ENCODE results near the gene SMAD4.

SMAD4 gene

GRCh38 chr18:51064256-51064655, 34.2 kb downstream of the SMAD4 start:
- no peak for TF ChIP-seq CTCF (IDR thresholded peaks at IDR 0.05; ENCODE audit: extremely low read depth, insufficient read depth, missing control alignments)
- in situ Hi-C loops (cut with MboI; ENCODE audit: low pct_unique_long_range_greater_than_20kb, low sequenced_read_pairs, unreplicated experiment), result no loop called here
- no peak for DNase-seq (ENCODE audit: low spot score)

- DNase-seq (ENCODE audit: low spot score), result no peak
- TF ChIP-seq CTCF (IDR thresholded peaks at IDR 0.05; ENCODE audit: extremely low read depth, insufficient read depth, missing control alignments), result no peak
- in situ Hi-C loops (cut with MboI; ENCODE audit: low pct_unique_long_range_greater_than_20kb, low sequenced_read_pairs, unreplicated experiment), result no loop called here
These were observed 36.3 kb downstream of the SMAD4 start for GRCh38 chr18:51066273-51066672.

GRCh38 chr18:51068105-51068504, 38.1 kb downstream of the SMAD4 start:
- DNase-seq (ENCODE audit: low spot score), result no peak
- in situ Hi-C loops (cut with MboI; ENCODE audit: low pct_unique_long_range_greater_than_20kb, low sequenced_read_pairs, unreplicated experiment), result no loop called here
- no peak for TF ChIP-seq CTCF (IDR thresholded peaks at IDR 0.05; ENCODE audit: extremely low read depth, insufficient read depth, missing control alignments)

- in situ Hi-C loops (cut with MboI; ENCODE audit: low pct_unique_long_range_greater_than_20kb, low sequenced_read_pairs, unreplicated experiment), result no loop called here
- no peak for TF ChIP-seq CTCF (IDR thresholded peaks at IDR 0.05; ENCODE audit: extremely low read depth, insufficient read depth, missing control alignments)
- no peak for DNase-seq (ENCODE audit: low spot score)
These were observed 39.9 kb downstream of the SMAD4 start for GRCh38 chr18:51069885-51070284.

GRCh38 chr18:51070545-51070944, 40.5 kb downstream of the SMAD4 start:
- in situ Hi-C loops (cut with MboI; ENCODE audit: low pct_unique_long_range_greater_than_20kb, low sequenced_read_pairs, unreplicated experiment), result no loop called here
- no peak for DNase-seq (ENCODE audit: low spot score)

GRCh38 chr18:51072586-51073313, 42.7 kb downstream of the SMAD4 start:
- no peak for DNase-seq (ENCODE audit: low spot score)
- in situ Hi-C loops (cut with MboI; ENCODE audit: low pct_unique_long_range_greater_than_20kb, low sequenced_read_pairs, unreplicated experiment), result no loop called here
- TF ChIP-seq CTCF (IDR thresholded peaks at IDR 0.05; ENCODE audit: extremely low read depth, insufficient read depth, missing control alignments), result no peak

More at GRCh38 chr18:51070545-51070944, 40.5 kb downstream of the SMAD4 start:
- TF ChIP-seq CTCF (IDR thresholded peaks at IDR 0.05; ENCODE audit: extremely low read depth, insufficient read depth, missing control alignments), result no peak
